H1 (cell line): ENCODE measurements around the gene CTAGE6. TPM values are rescaled to one million over a fixed set of nuclear protein-coding genes. Genes with fewer than 3 reads are reported as not detected.
"Not testable (repeated sequence)": the region's sequence is repeated elsewhere in the genome, so short reads cannot be mapped to it uniquely, and the experiment has no call there.

ENCODE experiments used
- CTCF ChIA-PET: fragments of 300-600 bp; sonication (Branson Sonifier 250); formaldehyde crosslinking; loops from one replicate; lab custom pipeline; 2021; ENCODE audit not compliant: partially characterized antibody; lab: Charles Lee
- POLR2A ChIA-PET: fragments of 300-600 bp; sonication (Branson Sonifier 250); formaldehyde crosslinking; loops from one replicate; lab custom pipeline; 2021; ENCODE audit warnings: inconsistent platforms; ENCODE audit not compliant: partially characterized antibody; lab: Charles Lee
- DNase-seq, 2 experiments: peaks; one replicate each; pipeline versions ENCODE4 v3.0.0 to v3.0.0-alpha.2; 2010 to 2022; ENCODE audit warnings: low spot score in 2 of 2, low read depth in 1 of 2, mixed read lengths in 1 of 2
- FAIRE-seq: peaks from 2 replicates; lab custom pipeline; 2011; peaks lifted over from hg19 to GRCh38; lab: Jason Lieb, UNC
- H2AFZ ChIP-seq: 2 replicates; pipeline ENCODE4 v1.8.1; 2012; ENCODE audit warnings: low read length, inconsistent platforms
- H2AK5ac ChIP-seq: 2 replicates; pipeline ENCODE4 v1.6.1; 2013; ENCODE audit warnings: low read depth, low read length
- H2BK120ac ChIP-seq: replicated peaks from 2 replicates; pipeline ENCODE3; 2013; ENCODE audit warnings: low read depth, low read length, inconsistent platforms
- H2BK12ac ChIP-seq: 2 replicates; pipeline ENCODE4 v1.6.1; 2013; ENCODE audit warnings: low read depth, low read length
- H2BK15ac ChIP-seq: 2 replicates; pipeline ENCODE4 v1.6.1; 2013; ENCODE audit warnings: low read length
- H2BK20ac ChIP-seq: 2 replicates; pipeline ENCODE4 v1.6.1; 2013; ENCODE audit warnings: low read length
- H2BK5ac ChIP-seq: 2 replicates; pipeline ENCODE4 v1.6.1; 2013; ENCODE audit warnings: low read depth, low read length
- H3K14ac ChIP-seq: 2 replicates; pipeline ENCODE4 v1.6.1; 2013; ENCODE audit warnings: inconsistent platforms; ENCODE audit not compliant: insufficient read length
- H3K18ac ChIP-seq: 2 replicates; pipeline ENCODE4 v1.6.1; 2013; ENCODE audit warnings: low read length; ENCODE audit errors: extremely low read depth
- H3K23ac ChIP-seq: 2 replicates; pipeline ENCODE4 v1.6.1; 2013; ENCODE audit warnings: inconsistent platforms; ENCODE audit not compliant: insufficient read length
- H3K23me2 ChIP-seq: 2 replicates; pipeline ENCODE4 v1.6.1; 2013; ENCODE audit warnings: low read depth, low read length
- H3K27ac ChIP-seq: 2 replicates; pipeline ENCODE4 v1.6.1; 2011; ENCODE audit warnings: low read depth, low read length, inconsistent platforms
- H3K27me3 ChIP-seq, 4 experiments: replicated peaks in 1 of 4; 1 replicate in 1 of 4; 2 replicates in 3 of 4; pipeline versions ENCODE4 v1.6.1 to v1.8.1; 2011 to 2013; ENCODE audit warnings: low read length in 3 of 4, mild to moderate bottlenecking in 3 of 4, inconsistent platforms in 2 of 4, mixed read lengths in 2 of 4, moderate library complexity in 1 of 4; ENCODE audit not compliant: control insufficient read depth in 3 of 4, insufficient read depth in 3 of 4; ENCODE audit errors: extremely low read depth in 1 of 4
- H3K36me3 ChIP-seq, 4 experiments: 2 replicates each; pipeline versions ENCODE4 v1.6.1 to v1.8.1; 2011 to 2013; ENCODE audit warnings: mild to moderate bottlenecking in 4 of 4, low read length in 3 of 4, moderate library complexity in 2 of 4, control low read depth in 1 of 4, inconsistent platforms in 1 of 4; ENCODE audit not compliant: insufficient read depth in 4 of 4, control insufficient read depth in 2 of 4
- H3K4ac ChIP-seq: replicated peaks from 2 replicates; pipeline ENCODE3; 2013; ENCODE audit warnings: low read length, low read depth, mixed read lengths, inconsistent platforms; ENCODE audit not compliant: insufficient read length
- H3K4me1 ChIP-seq, 4 experiments: replicated peaks in 1 of 4; 1 replicate in 1 of 4; 2 replicates in 3 of 4; pipeline versions ENCODE4 v1.6.1 to v1.8.1; 2011 to 2013; ENCODE audit warnings: low read length in 3 of 4, inconsistent platforms in 2 of 4, mixed read lengths in 1 of 4; ENCODE audit not compliant: insufficient read depth in 4 of 4, control insufficient read depth in 3 of 4
- H3K4me2 ChIP-seq, 2 experiments: 2 replicates each; pipeline versions ENCODE4 v1.6.1 to v1.8.1; 2011 to 2013; ENCODE audit warnings: low read depth in 2 of 2, low read length in 2 of 2, control low read depth in 1 of 2, inconsistent platforms in 1 of 2, mild to moderate bottlenecking in 1 of 2; ENCODE audit not compliant: insufficient read depth in 1 of 2
- H3K4me3 ChIP-seq, 4 experiments: fragments of 200-600, 300-600 bp in 1 of 4; sonication (generic), shearing (Covaris generic), sonication (Bioruptor Twin) in 1 of 4; 2 replicates each; pipeline versions ENCODE4 v1.5.1 to v1.8.1; 2011 to 2016; ENCODE audit warnings: low read length in 4 of 4, low read depth in 3 of 4, control low read depth in 2 of 4, inconsistent platforms in 2 of 4, mild to moderate bottlenecking in 2 of 4, mixed read lengths in 1 of 4, moderate library complexity in 1 of 4; ENCODE audit not compliant: insufficient read depth in 2 of 4; ENCODE audit errors: extremely low read depth in 1 of 4
- H3K56ac ChIP-seq: replicated peaks from 2 replicates; pipeline ENCODE3; 2013; ENCODE audit warnings: low read depth, mild to moderate bottlenecking, mixed read lengths, low read length, inconsistent platforms; ENCODE audit not compliant: insufficient read length
- H3K79me1 ChIP-seq: 2 replicates; pipeline ENCODE4 v1.6.1; 2013; ENCODE audit warnings: low read depth, low read length, control low read depth
- H3K79me2 ChIP-seq, 2 experiments: 2 replicates each; pipeline versions ENCODE4 v1.6.1 to v1.8.1; 2012 to 2013; ENCODE audit warnings: low read length in 2 of 2, mild to moderate bottlenecking in 2 of 2, inconsistent platforms in 1 of 2; ENCODE audit not compliant: insufficient read depth in 2 of 2, control insufficient read depth in 1 of 2
- H3K9ac ChIP-seq, 4 experiments: replicated peaks in 1 of 4; 1 replicate in 1 of 4; 2 replicates in 3 of 4; pipeline versions ENCODE4 v1.6.1 to v1.8.1; 2011 to 2013; ENCODE audit warnings: low read depth in 3 of 4, low read length in 3 of 4, control low read depth in 2 of 4, mild to moderate bottlenecking in 2 of 4, moderate library complexity in 2 of 4, inconsistent platforms in 1 of 4; ENCODE audit errors: extremely low read depth in 1 of 4
- H3K9me3 ChIP-seq, 2 experiments: 2 replicates each; pipeline versions ENCODE4 v1.6.1 to v1.8.1; 2012 to 2013; ENCODE audit warnings: mild to moderate bottlenecking in 2 of 2, moderate library complexity in 2 of 2, control low read depth in 1 of 2, inconsistent platforms in 1 of 2, low read depth in 1 of 2, low read length in 1 of 2, mixed read lengths in 1 of 2; ENCODE audit not compliant: insufficient read depth in 2 of 2
- H4K20me1 ChIP-seq, 2 experiments: replicated peaks in 1 of 2; 2 replicates each; pipeline versions ENCODE3 to v1.8.1; 2011 to 2013; ENCODE audit warnings: inconsistent platforms in 2 of 2, low read length in 2 of 2, mild to moderate bottlenecking in 1 of 2; ENCODE audit not compliant: insufficient read depth in 2 of 2, control insufficient read depth in 1 of 2
- H4K5ac ChIP-seq: 2 replicates; pipeline ENCODE4 v1.6.1; 2013; ENCODE audit warnings: low read length, low read depth, mixed read lengths, inconsistent platforms; ENCODE audit not compliant: insufficient read length
- H4K8ac ChIP-seq: 2 replicates; pipeline ENCODE4 v1.8.0; 2013; ENCODE audit warnings: mild to moderate bottlenecking, moderate library complexity, low read length, inconsistent platforms; ENCODE audit not compliant: insufficient read depth; ENCODE audit errors: extremely low read depth
- H4K91ac ChIP-seq: replicated peaks from 2 replicates; pipeline ENCODE3; 2013; ENCODE audit warnings: low read length, mixed read lengths, inconsistent platforms; ENCODE audit not compliant: insufficient read length
- WGBS, 2 experiments: shearing (Covaris generic) in 1 of 2; methylation state at CpG; one replicate each; pipeline versions ENCODE4 v1.1.6 to v1.1.7; 2013 to 2015; ENCODE audit warnings: low lambda C conversion rate in 2 of 2, mixed read lengths in 2 of 2, inconsistent platforms in 1 of 2, low coverage in 1 of 2, missing lambda C conversion rate in 1 of 2; ENCODE audit not compliant: insufficient replicate concordance in 2 of 2, insufficient coverage in 1 of 2, insufficient read length in 1 of 2; ENCODE audit errors: extremely low coverage in 1 of 2, missing lambda C conversion rate in 1 of 2; 5-methylcytosine and 5-hydroxymethylcytosine counted together
- polyA plus RNA-seq, 7 experiments: library from polyadenylated mRNA; depleted of rRNA in 3 of 7; stranded (reverse) in 5 of 7; unstranded in 2 of 7; fragments of >200 nt in 5 of 7; fragments of 200-250 nt in 2 of 7; gene quantifications; 1 replicate in 5 of 7; 2 replicates in 1 of 7; 4 replicates in 1 of 7; pipeline versions ENCODE4 v1.2.1 to v1.2.3, GENCODE V29; 2011 to 2013; ENCODE audit warnings: missing spikeins in 2 of 7, mixed read lengths in 2 of 7
- total RNA-seq: library from RNA; stranded (reverse); fragmentation: NEBNext Ultra II Directional; extraction: Animal tissue kit (Norgen Biotek cat#: 25700); gene quantifications from 2 replicates; pipeline ENCODE4 v1.2.1, GENCODE V29; 2021

CTAGE6 gene
- total and polyA plus RNA-seq, 2 of the 8 experiments (the other 6 are each of a cell fraction or from before 2014, with no cell fraction given) = not detected

GRCh38 chr7:143727561-143727960, 29.9 kb downstream of the CTAGE6 start:
- H3K4me1 ChIP-seq, POLR2A ChIA-PET, H3K36me3 ChIP-seq, H4K8ac ChIP-seq, H3K56ac ChIP-seq, H3K23me2 ChIP-seq, FAIRE-seq, H2BK12ac ChIP-seq, H3K27ac ChIP-seq, H2BK15ac ChIP-seq, H3K18ac ChIP-seq, H4K5ac ChIP-seq, H3K23ac ChIP-seq, H2BK20ac ChIP-seq, H3K27me3 ChIP-seq, H3K79me1 ChIP-seq, H3K9ac ChIP-seq, H3K14ac ChIP-seq, H3K4me3 ChIP-seq, H3K79me2 ChIP-seq, H2BK5ac ChIP-seq, H2BK120ac ChIP-seq, H4K20me1 ChIP-seq, H4K91ac ChIP-seq, H3K9me3 ChIP-seq, H3K4ac ChIP-seq, H3K4me2 ChIP-seq, DNase-seq, H2AFZ ChIP-seq, H2AK5ac ChIP-seq: not testable (repeated sequence)
- no CpG with 5 or more reads among the region's 7 CpGs for WGBS, 2 experiments
- CTCF ChIA-PET = interaction anchor here (1.3 to 2.1 kb wide), 4 partner anchors 9 to 258 kb away, joined by 3 to 11 read pairs (median 6); no protein-coding TSS in a partner anchor

- H2BK12ac ChIP-seq, H3K23ac ChIP-seq, H2AK5ac ChIP-seq, H3K4me1 ChIP-seq, H4K91ac ChIP-seq, H3K27me3 ChIP-seq, H2AFZ ChIP-seq, H2BK20ac ChIP-seq, H4K8ac ChIP-seq, H3K9me3 ChIP-seq, H3K4ac ChIP-seq, H3K56ac ChIP-seq, FAIRE-seq, H4K20me1 ChIP-seq, H3K9ac ChIP-seq, POLR2A ChIA-PET, H3K18ac ChIP-seq, H2BK15ac ChIP-seq, CTCF ChIA-PET, H3K23me2 ChIP-seq, H4K5ac ChIP-seq, H3K79me1 ChIP-seq, DNase-seq, H3K36me3 ChIP-seq, H3K79me2 ChIP-seq, H2BK120ac ChIP-seq, H3K27ac ChIP-seq, H3K4me3 ChIP-seq, H2BK5ac ChIP-seq, H3K14ac ChIP-seq, H3K4me2 ChIP-seq: not testable (repeated sequence)
- no CpG with 5 or more reads among the region's 6 CpGs for WGBS, 2 experiments
Measured at GRCh38 chr7:143726143-143726542, 31.4 kb downstream of the CTAGE6 start.
